HG03565 (cell line): ENCODE data around the gene PRKAA1.

Experiments
- ATAC-seq: cut with Tn5 transposase; IDR thresholded peaks from one replicate; pipeline ENCODE4 v1.9.1; 2021; ENCODE audit warnings: mild to moderate bottlenecking, moderate library complexity; ENCODE audit not compliant: unreplicated experiment

The PRKAA1 gene

DNA sequence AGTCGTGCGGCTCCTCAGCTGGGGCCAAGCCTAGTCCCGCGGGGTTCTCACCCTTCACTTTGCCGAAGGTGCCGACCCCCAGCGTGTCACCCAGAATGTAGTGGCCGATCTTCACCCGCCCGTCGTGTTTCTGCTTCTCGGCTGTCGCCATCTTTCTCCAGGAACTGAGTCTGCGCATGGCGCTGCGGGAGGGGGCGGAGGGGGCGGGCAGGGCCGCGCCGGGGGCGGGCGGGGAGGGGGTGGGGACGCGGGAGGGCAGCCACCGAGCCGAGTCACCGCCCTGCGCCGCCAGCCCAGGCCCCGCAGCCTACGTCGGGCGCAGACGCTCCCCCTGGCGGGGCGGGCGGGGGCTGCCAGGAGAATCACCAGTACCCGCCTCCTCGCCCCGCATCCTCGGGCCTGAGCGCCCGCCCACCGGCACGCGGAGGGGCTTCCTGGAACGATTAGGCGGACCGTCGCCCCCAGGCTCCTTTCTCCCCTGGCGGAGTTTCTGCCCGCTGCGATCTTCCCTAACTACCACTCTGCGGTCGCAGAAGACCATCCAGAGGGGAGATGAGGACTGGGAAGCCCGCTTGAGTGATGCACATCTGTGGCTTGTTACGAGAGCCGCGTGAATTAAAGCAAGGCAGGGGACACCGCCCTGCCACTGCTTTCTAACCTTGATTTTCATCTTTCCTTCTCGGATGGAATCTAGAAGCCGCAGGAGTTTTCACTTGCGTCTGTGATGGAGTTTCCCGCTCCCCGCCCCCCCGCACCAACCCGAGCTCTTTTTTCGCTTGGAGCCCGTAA, at the start of gene PRKAA1:
TSS of gene PRKAA1 (minus strand) at position 363 of the 789 bp plus-strand sequence. CDS start at position 178, 185 bp downstream.
- ATAC-seq: peak; percentile 95

DNA sequence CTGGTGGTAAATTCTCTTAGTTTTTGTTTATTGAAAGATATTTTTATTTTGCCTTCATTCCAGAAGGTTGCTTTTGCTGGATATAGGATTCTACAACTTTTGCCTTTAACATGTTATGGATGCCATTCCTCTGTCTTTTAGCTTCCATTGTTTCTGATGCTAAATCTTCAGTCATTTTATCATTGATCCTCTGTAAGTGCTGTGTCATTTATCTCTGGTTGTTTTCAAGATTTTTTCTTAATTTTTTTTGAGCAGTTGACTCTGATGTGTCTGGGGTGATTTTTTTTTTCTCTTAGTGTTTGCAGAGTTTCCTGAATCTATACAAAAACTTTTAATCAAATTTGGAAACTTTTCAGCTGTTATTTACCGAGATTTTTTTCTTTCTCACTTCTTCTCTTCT, 49.4 kb upstream of the PRKAA1 start:
- ATAC-seq: no peak

DNA sequence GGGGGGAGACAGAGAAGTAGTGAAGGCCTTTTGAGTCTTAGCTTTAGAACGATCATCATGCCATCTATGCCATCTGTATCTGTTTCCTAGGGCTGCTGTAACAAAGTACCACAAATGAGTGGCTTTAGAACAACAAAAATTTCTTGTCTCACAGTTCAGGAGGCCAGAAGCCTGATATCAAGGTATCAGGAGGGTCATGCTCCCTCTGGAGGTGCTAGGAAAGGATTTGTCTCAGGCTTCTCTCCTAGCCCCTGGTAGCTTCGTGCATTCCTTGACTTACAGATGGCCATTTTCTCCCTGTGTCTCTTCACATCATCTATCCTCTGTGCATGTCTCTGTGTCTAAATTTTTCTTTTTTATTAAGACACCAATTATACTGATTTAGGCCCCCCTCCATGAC, 48.2 kb upstream of the PRKAA1 start:
- no peak for ATAC-seq

DNA sequence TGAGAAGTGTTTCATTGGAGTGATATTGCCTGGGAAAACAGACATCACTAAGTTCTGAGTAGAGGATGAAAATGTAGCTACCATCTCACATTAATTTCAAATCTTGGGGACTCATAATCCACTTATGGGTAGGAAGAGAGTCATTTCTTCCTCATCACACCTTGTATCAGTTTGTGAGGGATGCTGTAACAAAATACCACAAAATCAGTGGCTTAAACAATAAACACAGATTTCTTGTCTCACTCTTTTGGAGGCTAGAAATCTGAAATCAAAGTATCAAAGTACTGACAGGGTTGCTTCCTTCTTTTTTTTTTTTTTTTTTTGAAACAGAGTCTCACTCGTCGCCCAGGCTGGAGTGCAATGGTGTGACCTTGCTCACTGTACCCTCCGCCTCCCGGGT, 46.4 kb upstream of the PRKAA1 start:
- ATAC-seq: no peak

DNA sequence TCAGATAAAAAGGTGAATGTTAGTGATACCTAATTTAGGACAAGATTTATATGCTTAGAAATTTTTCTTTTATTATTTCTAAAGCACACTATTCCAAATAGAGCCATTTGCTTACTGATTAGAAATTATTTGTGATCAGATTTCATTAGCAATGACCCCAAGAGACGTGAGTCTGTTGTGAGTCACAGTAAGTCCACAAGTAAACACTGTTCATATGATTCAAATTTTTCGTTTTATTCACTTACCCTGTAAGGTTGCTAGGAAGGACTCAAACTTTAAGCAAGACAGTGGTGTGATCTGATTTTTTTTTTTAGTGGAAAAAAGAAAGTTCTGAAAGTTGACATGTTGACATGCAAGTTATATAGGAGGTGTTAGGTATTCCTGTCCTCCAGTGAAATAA, 44.2 kb upstream of the PRKAA1 start:
- ATAC-seq: no peak

DNA sequence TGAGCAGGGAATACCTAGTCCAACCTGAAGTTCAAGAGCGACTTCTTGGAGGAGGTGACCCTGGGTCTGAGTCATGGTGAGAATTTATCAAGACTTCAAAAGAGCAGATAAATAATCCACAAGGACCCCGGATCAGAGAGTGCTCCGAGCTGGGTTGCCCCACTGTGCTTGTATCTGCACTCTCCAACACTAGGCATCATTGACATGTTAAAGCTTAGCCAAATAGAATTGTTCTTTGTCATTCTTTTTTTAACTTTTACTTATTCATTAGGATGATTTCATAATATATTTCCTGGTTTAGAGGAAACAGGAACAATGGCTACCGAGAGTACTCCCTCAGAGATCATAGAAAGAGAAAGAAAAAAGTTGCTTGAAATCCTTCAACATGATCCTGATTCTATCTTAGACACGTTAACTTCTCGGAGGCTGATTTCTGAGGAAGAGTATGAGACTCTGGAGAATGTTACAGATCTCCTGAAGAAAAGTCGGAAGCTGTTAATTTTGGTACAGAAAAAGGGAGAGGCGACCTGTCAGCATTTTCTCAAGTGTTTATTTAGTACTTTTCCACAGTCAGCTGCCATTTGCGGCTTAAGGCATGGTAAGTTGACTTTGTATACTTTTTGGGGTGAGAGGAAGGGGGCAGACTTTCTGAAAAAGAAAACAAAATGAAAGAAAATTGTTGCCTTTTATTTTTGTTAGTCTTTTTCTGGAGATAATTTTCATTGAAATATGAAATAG, 43.1 kb upstream of the PRKAA1 start, which contains the start of gene CARD6:
TSS of gene CARD6 (plus strand) at position 300 of the 738 bp plus-strand sequence. CDS start at position 316, 16 bp downstream.
- peak; percentile 36 for ATAC-seq

DNA sequence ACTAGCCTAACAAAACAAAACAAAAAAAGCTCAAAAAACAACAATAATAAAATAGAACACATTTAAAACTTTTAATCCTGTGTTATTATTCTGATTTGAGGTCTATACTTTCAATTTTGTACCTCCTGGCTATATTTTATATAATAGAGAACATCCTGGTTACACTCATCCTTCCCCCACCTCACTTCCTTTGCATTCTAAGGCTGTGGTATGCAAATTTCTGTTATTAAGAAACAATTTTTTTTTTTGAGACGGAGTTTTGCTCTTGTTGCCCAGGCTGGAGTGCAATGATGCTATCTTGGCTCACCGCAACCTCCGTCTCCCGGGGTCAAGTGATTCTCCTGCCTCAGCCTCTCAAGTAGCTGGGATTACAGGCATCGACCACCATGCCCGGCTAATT, 39.9 kb upstream of the PRKAA1 start:
- no peak for ATAC-seq

DNA sequence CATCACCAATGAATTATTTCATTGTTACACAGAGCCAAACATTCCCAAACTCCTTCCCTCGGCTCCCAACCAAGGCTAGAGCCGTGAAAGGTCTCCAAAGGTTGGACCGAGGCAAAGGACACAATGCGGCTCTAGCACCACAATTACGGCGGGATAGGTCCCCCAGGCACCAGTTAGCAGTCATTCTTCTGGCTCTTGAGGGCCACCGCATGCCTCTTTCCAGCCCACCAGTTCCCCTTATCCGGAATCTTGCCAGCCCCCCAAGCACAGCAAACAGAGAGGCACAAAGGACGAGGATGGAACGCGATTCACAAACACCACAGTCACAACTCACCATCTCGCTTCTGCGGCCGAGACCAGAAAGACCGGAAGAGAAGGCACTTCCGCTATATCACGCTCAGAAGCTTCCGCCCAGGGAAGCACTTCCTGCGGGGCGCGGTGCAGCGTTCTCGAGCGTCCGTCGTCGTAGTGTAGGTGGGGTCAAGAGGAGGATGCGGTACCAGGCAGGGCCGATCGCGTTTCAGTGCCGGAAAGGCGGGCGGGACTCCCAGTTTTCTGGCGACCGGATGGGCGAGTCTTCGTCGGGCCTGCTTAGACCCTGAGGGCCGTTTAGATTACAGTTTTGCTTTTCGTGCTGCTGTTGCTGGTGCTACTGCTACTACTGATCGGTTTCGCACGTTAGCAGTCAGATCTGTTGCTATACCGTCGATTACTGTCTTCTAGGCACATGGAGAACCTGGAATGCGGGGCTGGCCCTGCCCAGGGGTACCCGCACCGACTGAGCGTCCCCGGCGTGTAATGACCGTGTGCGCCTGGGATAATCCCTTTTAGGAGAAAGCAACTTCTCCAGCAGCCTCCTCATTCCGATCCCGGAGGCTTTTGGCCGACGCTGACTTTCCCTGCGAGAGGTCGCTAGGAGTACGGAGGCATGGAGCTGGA, 36.9 kb upstream of the PRKAA1 start, which contains the start of gene RPL37:
TSS of gene RPL37 (minus strand) at position 374 of the 939 bp plus-strand sequence. CDS start at position 337, 37 bp downstream.
- peak; percentile 97 for ATAC-seq

DNA sequence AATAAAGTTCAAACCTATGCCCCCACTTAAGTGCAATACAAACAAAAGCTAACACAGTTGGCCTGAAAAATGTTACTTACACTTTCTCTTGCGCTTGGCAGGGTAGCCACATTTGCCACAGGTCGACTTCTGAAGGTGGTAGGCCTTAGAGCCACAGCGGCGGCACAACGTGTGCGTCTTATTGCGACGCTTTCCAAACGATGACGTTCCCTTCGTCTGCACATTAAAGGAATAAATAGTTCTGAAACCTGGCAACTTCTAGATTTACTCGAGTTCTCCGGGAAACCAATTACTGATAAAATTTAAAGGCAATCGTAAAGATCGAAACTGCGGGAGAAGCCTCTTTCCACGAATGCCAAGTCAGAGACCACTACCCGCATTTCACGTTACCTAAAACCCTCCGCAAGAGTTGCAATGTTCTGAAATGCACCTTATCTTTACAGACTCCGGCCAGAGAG, 36.2 kb upstream of the PRKAA1 start:
- ATAC-seq: no peak

DNA sequence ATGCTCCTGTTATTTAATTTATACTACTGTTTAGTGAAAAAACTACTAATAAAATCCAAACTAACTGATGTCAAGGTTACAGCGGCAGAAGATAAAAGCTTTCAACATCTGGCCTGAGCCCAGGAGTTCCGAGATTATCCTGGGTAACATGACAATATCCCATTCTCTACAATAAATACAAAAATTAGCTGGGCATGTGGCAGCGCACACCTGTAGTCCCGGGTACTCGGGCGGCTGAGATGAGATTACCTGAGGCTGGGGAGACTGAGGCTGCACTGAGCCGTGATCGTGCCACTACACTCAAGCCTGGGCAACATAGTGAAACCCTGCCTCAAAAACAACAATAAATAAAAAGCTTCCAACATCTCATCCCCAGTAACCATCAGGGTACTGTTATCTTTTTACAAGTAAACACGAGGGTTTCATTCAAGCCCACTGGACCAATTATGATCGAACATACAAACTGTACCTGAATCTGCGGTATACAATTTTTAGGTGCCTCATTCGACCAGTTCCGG, 35.6 kb upstream of the PRKAA1 start:
- ATAC-seq: no peak

DNA sequence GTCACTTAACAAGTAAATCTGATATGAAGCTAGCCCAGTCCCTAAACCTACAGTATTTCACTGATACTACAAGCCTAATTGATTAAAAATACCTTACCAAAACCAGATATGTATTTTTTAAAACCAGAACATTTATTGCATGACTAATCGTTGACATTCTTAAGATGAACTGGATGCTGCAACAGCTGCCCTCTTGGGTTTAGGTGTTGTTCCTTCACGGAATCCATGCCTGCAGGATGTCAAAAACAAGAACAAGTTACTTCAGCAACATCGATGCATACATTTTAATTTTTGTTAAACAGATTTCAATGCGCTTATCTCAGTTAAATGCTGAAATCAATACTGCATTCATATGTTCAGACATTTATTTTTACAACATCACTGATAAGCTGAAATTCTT, 34.2 kb upstream of the PRKAA1 start:
- no peak for ATAC-seq

DNA sequence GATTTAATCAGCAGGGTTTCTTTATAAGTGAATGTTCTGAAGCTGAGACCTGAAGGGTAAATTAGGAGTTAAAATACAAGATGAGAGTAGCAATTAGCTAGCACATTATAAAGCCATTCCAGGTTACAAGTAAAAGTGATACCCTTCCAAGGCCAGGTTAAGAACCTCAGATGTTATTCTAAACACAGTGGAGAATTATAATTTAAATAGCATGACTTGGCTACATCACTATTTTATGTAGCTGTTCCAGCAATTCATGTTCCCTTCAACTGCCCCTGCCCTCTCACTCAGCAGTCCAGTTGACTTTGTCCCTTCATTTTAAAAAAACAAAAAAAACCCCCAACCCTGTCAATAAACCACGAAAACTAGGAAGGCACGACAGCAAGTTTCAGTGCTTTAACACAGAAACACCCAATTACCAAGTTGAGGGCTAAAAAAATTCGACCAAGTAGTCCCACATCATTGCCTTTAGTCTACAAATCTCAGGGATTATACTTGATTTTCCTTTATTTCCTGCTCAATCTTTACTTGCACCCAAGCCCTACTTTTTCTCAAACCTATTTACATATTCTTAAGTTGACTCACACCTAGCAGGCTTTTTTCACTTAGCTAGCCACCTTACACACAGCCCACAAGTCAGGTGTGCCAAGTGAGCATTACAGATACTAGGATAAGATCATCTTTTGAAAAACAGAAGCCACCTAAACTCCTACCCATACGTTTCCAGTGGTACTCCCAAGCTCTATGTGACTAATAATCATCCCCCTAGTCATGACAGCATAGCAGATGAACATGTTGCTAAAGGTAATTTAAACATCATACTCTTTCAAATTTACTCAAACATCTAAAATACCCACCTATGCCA, 33.4 kb upstream of the PRKAA1 start:
- ATAC-seq: no peak

DNA sequence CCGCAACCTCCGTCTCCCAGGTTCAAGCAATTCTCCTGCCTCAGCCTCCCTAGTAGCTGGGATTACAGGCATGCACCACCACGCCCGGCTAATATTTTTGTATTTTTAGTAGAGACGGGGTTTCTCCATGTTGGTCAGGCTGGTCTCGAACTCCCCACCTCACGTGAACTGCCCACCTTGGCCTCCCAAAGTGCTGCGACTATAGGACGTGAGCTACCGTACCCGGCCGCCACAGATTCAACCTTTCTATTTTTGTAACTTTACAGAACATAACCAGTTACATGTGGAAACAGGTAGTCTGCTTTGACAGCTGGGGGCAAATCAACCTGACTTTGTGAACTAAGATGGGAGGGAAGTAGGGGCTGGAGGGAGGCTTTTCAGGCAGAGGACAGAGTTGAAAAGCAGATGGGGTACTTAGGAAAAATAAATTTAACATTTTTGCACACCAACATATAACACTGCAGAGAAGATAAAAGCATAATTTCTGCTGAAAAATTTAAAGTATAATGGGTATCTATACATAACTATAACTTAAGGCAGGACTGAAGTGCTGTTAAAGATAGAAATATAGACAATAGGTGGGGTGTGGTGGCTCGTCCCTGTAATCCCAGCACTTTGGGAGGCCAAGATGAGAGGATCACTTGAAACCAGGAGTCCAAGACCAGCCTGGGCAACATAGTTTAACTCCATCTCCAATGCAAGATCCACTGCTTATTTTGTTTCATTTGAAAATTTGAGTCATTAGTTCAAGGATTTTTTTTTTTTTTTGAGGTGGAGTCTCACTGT, 31.8 kb upstream of the PRKAA1 start:
- no peak for ATAC-seq

DNA sequence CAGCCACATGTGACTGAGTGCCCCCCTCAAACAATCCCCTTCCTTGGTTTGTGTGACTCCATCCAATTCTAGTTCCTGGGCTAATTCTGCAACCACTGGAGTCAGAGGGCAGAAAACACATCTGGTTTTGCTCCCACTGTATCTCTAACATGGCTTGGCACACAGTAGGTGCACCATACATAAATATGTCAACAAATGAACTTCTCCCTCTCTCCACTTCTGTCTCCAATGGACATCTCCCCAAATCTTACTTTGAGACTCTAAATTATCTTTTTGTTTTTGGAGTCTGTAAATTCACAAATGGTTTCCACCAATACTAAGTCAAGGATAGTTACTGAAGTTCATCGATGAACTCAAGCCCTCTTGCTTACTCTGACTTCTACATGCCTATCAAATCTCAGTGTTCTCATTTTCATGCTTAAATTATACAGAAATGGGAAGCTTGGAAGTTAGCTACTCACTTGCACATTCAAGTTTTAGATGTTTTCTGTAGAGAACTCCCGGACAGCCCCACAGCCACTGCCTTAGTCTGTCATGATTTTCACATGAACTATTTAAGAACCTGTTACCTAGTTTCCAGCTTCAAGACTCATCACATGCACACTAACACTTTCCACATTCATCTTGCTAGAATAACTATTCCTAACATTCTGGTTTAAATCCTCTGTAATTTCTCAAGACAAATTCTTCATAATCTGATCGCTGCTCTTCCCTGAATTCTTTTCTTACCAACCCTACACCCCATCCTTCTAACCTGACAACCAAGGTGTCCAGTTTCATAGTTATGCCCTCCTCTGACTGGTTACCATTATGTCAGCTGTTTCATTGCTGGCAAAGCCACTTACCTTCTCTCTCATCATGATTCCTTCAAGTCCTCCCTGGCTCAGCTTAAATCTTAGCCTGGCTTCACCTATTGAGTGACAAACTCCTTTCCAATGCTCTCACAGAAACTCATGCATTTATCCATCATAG, 30.8 kb upstream of the PRKAA1 start:
- ATAC-seq: no peak

DNA sequence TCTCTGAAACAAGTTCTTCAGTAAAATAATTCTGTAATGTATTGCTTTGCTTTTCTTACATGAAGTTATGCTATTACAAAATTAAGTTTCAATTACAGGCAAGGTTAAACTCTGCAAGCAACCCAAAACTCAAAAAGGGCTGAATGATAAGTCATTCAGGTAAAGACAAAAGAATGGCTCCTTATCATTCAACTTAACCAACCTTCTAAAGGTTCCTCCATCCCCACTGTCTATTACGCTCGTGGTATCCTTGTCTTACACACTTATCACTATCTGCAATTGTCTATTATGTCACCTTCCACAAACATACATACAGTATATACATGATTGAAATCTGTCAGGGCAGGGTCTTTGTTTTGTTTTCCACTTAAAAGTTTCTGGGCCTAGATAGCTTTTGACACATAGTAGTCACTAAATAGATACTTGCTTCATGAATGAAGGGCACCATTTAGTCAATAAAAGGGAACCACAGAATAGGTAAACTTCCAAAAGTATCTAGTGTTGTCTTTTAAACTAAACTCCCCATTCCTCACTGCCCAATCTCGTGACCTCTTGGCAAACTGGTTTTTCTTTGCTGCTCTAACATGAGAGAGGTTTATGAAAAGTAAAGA, 30.0 kb upstream of the PRKAA1 start:
- no peak for ATAC-seq

DNA sequence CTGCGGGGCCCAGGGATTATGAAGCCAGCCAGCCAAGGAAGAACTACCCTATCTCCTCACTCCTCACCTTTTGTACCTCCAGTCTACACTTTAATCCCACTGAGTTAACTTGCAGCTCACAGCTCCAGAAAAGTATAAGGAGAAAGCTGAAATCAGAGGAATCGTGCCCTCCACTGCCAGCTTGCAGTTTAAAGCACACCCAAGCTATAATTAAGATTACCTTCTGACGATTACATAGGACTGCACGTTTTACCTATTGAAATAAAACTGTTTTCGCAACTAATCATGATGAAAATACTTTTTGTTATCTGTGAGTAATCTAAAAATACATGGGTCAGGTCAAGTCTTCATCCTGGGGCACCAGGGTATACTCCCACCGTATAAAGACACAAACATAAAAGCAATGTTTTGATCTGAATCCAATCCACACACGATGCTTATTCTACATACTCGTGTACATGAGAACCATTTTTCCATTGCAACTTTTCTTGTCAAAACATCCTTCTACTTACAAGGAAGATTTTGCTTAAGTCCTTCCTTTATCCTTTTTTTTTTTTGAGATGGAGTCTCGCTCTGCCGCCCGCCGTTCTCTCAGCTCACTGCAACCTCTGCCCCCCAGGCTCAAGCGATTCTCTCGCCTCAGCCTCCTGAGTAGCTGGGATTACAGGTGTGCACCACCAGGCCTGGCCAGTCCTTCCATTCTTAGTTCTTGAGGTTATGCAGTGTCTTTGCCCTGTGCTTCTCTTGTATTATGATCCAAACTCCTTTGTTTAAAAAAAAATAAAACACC, 29.2 kb upstream of the PRKAA1 start:
- ATAC-seq: no peak
